ENCODE data around the gene MRRF. TPM values are rescaled to one million over a fixed set of nuclear protein-coding genes. Genes with fewer than 3 reads are reported as not detected.
"Not testable (repeated sequence)": the region's sequence is repeated elsewhere in the genome, so short reads cannot be mapped to it uniquely, and the experiment has no call there.

MRRF gene
- total RNA-seq, 1 donor from 2014 or later: 41.2 TPM

- Mint-ChIP-seq H3K9me3 (no peaks in the 10 kb centered on the region), H3K4me3 (no peak overlapping the region), H3K27ac (no peak overlapping the region), H3K4me1 (ENCODE audit: unreplicated experiment) (no peaks in the 10 kb centered on the region), H3K36me3 (peaks cover 19% of the 10 kb centered on the region), H3K27me3 (no peaks in the 10 kb centered on the region)
- DNase-seq (ENCODE audit: extremely low spot score, unreplicated experiment): no peak
- no peak for TF ChIP-seq CTCF (conservative IDR thresholded peaks at IDR 0.05)
These were observed 50.9 kb downstream of the MRRF start for GRCh38 chr9:122315534-122315933.

- DNase-seq (ENCODE audit: extremely low spot score, unreplicated experiment): no peak
- Mint-ChIP-seq H3K4me1 (ENCODE audit: unreplicated experiment) (no peaks in the 10 kb centered on the region), H3K27ac (no peak overlapping the region), H3K27me3 (no peaks in the 10 kb centered on the region), H3K4me3 (no peak overlapping the region), H3K36me3 (peaks cover 26% of the 10 kb centered on the region), H3K9me3 (no peaks in the 10 kb centered on the region)
- TF ChIP-seq CTCF (conservative IDR thresholded peaks at IDR 0.05): no peak
These were observed 53.6 kb downstream of the MRRF start for GRCh38 chr9:122318284-122318683.

GRCh38 chr9:122320413-122320881 is 55.8 kb downstream of the MRRF start:
- Mint-ChIP-seq H3K27ac (no peak overlapping the region), H3K4me3 (no peak overlapping the region), H3K4me1 (ENCODE audit: unreplicated experiment) (peaks cover 13% of the 10 kb centered on the region), H3K36me3 (peaks cover 27% of the 10 kb centered on the region), H3K9me3 (no peaks in the 10 kb centered on the region), H3K27me3 (no peaks in the 10 kb centered on the region)
- no peak for TF ChIP-seq CTCF (conservative IDR thresholded peaks at IDR 0.05)
- no peak for DNase-seq (ENCODE audit: extremely low spot score, unreplicated experiment)

- no peak for DNase-seq (ENCODE audit: extremely low spot score, unreplicated experiment)
- H3K4me3 Mint-ChIP-seq: no peak overlapping the region
- TF ChIP-seq CTCF (conservative IDR thresholded peaks at IDR 0.05): no peak
- H3K9me3 Mint-ChIP-seq: no peaks in the 10 kb centered on the region
- H3K27ac Mint-ChIP-seq: no peak overlapping the region
- peaks cover 27% of the 10 kb centered on the region for H3K36me3 Mint-ChIP-seq
- peaks cover 13% of the 10 kb centered on the region for H3K4me1 Mint-ChIP-seq (ENCODE audit: unreplicated experiment)
- no peaks in the 10 kb centered on the region for H3K27me3 Mint-ChIP-seq
These were observed 57.9 kb downstream of the MRRF start for GRCh38 chr9:122322553-122322952.

DNA sequence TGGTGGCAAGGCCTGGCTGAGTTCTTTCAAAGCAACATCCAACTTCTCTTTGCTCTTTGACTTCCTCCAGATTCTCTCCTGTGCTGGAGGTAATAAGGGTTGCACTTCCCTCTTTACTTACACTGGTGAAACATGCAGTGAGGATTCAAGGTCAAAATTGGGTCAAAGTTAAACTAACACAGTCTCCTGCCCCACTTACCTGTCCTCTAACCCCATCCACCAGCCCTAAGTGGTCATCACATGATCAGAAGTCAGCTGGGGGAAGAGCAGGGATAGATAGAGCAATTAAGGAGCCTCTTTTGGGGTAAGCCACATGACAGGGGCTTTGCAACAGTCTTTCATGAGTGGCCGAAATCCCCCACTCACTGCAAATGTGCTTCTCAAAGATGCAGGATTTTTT is 60.0 kb downstream of the MRRF start:
- H3K9me3 Mint-ChIP-seq; H3K27ac Mint-ChIP-seq; H3K4me3 Mint-ChIP-seq; H3K27me3 Mint-ChIP-seq; DNase-seq (ENCODE audit: extremely low spot score, unreplicated experiment): not testable (repeated sequence)
- Mint-ChIP-seq H3K36me3 (peaks cover 30% of the 10 kb centered on the region), H3K4me1 (ENCODE audit: unreplicated experiment) (peaks cover 13% of the 10 kb centered on the region)

DNA sequence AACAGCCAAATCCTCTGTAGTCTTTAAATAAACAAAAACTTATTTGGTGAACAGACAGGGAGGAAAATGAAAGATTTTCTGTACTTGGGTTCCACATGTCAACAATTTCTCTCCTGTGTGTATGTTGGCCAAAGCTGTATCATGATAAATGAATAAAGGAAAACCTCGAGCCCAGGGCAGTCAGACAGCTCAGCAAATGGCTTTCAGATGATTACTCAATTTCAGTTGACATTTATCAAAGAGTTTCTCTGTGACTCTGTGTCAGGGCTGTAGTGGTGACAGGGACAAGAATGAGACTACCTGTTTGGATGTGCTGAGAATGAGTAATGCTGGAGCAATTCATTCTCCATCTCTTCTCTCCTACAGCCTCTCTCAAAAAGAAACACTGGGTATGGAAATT is 60.4 kb downstream of the MRRF start:
- no peak for DNase-seq (ENCODE audit: extremely low spot score, unreplicated experiment)
- no peaks in the 10 kb centered on the region for H3K27me3 Mint-ChIP-seq
- H3K9me3 Mint-ChIP-seq: no peaks in the 10 kb centered on the region
- no peak overlapping the region for H3K4me3 Mint-ChIP-seq
- TF ChIP-seq CTCF (conservative IDR thresholded peaks at IDR 0.05): no peak
- peaks cover 13% of the 10 kb centered on the region for H3K4me1 Mint-ChIP-seq (ENCODE audit: unreplicated experiment)
- H3K36me3 Mint-ChIP-seq: peaks cover 30% of the 10 kb centered on the region
- no peak overlapping the region for H3K27ac Mint-ChIP-seq

Data from type B pancreatic cell (in vitro differentiated cells).